Measurements from ENCODE around the gene XRCC4. TPM values are rescaled to one million over a fixed set of nuclear protein-coding genes. Genes with fewer than 3 reads are reported as not detected.

XRCC4 gene
- polyA plus RNA-seq, 1 of the 3 experiments (the other 2 are of a cell fraction): 1.8 TPM

DNA sequence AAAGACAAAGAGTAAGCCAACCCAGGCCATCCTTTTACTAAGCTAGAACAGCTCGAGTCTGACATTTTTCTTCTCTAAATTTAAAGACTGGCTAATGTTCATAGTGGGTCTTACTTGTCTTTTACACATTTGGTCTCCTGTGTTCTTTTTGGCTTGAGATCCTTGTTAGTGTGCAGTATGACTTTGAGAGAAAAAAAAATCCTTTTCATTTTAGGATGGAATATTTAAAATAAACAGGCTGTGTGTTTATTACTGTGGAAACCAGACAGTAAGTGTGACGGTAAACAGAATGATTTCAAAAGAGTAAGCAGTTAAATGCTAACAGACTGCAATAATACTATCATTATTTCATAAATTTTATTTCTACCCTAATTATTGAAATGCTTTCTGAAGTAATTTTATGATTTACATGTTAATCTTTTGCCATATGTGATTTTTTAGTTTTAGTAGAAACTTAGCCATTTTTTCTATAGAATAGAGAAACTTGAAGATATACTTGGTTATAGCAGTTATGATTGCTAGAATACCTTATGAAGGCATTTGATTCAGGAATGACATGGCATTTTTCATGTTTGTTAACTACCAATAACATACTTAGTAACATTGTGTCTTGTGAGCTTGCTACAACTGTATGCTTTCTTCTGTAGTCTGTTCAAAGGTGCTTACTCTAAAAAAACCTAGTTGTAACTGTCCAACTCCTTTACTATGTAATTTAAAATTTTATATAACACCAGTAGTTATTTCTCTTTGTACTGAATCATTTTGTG, 92.4 kb downstream of the XRCC4 start:
- CTCF ChIA-PET: interaction anchor here (0.6 to 1.8 kb wide), 3 partner anchors 12 to 127 kb away, joined by 3 to 5 read pairs (median 3); no protein-coding TSS in a partner anchor
- Histone ChIP-seq H3K27me3 (ENCODE audit: insufficient read depth) (no peaks in the 10 kb centered on the region), H4K20me1 (ENCODE audit: insufficient read depth) (no peaks in the 10 kb centered on the region), H3K27ac (ENCODE audit: low read depth in 2 of 2, low read length in 1 of 2) (no peak overlapping the region), H3K36me3 (replicated peaks in 1 of 2; ENCODE audit: control insufficient read depth in 1 of 2, insufficient read depth in 2 of 2, low read length in 1 of 2) (no peaks in the 10 kb centered on the region), H3K9ac (no peak overlapping the region), H2AFZ (ENCODE audit: low read depth) (no peak overlapping the region), H3K4me2 (no peak overlapping the region), H3K79me2 (ENCODE audit: insufficient read depth) (no peaks in the 10 kb centered on the region), H3K9me3 (no peaks in the 10 kb centered on the region), H3F3A (replicated peaks; ENCODE audit: insufficient read depth) (no peaks in the 10 kb centered on the region), H3K4me3 (ENCODE audit: low read depth in 2 of 2, low read length in 1 of 2) (no peak overlapping the region), H3K4me1 (ENCODE audit: control insufficient read depth in 1 of 2, insufficient read depth in 2 of 2, low read depth in 1 of 2, low read length in 1 of 2) (no peaks in the 10 kb centered on the region), H3K9me2 (no peaks in the 10 kb centered on the region)
- DNase-seq: no peak
- 90% methylated on average over 2 of the region's 2 CpGs for WGBS (ENCODE audit: low lambda C conversion rate)
- POLR2A ChIA-PET: no interaction called here
- no peak for TF ChIP-seq TAF1 (IDR thresholded peaks at IDR 0.05; ENCODE audit: borderline replicate concordance, low read depth, low read length)
- no peak for TF ChIP-seq GATA2 (CRISPR knock-in tag; IDR thresholded peaks at IDR 0.05)
- TF ChIP-seq, protein P1, sequence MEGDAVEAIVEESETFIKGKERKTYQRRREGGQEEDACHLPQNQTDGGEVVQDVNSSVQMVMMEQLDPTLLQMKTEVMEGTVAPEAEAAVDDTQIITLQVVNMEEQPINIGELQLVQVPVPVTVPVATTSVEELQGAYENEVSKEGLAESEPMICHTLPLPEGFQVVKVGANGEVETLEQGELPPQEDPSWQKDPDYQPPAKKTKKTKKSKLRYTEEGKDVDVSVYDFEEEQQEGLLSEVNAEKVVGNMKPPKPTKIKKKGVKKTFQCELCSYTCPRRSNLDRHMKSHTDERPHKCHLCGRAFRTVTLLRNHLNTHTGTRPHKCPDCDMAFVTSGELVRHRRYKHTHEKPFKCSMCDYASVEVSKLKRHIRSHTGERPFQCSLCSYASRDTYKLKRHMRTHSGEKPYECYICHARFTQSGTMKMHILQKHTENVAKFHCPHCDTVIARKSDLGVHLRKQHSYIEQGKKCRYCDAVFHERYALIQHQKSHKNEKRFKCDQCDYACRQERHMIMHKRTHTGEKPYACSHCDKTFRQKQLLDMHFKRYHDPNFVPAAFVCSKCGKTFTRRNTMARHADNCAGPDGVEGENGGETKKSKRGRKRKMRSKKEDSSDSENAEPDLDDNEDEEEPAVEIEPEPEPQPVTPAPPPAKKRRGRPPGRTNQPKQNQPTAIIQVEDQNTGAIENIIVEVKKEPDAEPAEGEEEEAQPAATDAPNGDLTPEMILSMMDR (IDR thresholded peaks at IDR 0.05): no peak

DNA sequence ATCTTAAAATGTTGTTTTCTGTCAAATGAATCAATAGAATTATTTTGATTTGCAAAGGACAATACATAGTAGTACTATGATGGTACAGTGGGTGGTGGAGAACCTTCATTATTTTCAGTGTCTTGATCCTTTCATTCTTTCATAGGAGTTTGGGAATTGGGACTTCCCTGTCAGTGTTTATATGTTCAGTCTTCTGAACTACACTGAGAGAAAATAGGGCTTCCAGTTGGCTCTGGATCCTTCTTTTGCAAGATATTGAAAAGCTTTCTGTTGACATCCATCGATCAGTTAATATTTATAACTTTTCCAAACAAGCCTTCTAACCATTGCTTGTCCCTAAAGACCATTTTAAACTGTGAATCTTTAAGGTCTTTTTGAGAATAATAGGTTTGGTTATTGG, 94.7 kb downstream of the XRCC4 start:
- no peak overlapping the region for H3K27ac ChIP-seq (ENCODE audit: low read depth in 2 of 2, low read length in 1 of 2)
- 100% methylated on average over 1 of the region's 1 CpG for WGBS (ENCODE audit: low lambda C conversion rate)
- no peaks in the 10 kb centered on the region for H3K9me2 ChIP-seq
- no peaks in the 10 kb centered on the region for H3K9me3 ChIP-seq
- H3K4me1 ChIP-seq (ENCODE audit: control insufficient read depth in 1 of 2, insufficient read depth in 2 of 2, low read depth in 1 of 2, low read length in 1 of 2): no peaks in the 10 kb centered on the region
- H2AFZ ChIP-seq (ENCODE audit: low read depth): no peak overlapping the region
- no peaks in the 10 kb centered on the region for H3F3A ChIP-seq (replicated peaks; ENCODE audit: insufficient read depth)
- TF ChIP-seq, protein P2, sequence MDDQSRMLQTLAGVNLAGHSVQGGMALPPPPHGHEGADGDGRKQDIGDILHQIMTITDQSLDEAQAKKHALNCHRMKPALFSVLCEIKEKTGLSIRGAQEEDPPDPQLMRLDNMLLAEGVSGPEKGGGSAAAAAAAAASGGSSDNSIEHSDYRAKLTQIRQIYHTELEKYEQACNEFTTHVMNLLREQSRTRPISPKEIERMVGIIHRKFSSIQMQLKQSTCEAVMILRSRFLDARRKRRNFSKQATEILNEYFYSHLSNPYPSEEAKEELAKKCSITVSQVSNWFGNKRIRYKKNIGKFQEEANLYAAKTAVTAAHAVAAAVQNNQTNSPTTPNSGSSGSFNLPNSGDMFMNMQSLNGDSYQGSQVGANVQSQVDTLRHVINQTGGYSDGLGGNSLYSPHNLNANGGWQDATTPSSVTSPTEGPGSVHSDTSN (IDR thresholded peaks at IDR 0.05): no peak
- no peak for TF ChIP-seq MXI1 (IDR thresholded peaks at IDR 0.05; ENCODE audit: low read depth, low read length)
- TF ChIP-seq ELF1 (IDR thresholded peaks at IDR 0.05): no peak
- H3K27me3 ChIP-seq (ENCODE audit: insufficient read depth): no peaks in the 10 kb centered on the region
- H3K36me3 ChIP-seq (replicated peaks in 1 of 2; ENCODE audit: control insufficient read depth in 1 of 2, insufficient read depth in 2 of 2, low read length in 1 of 2): no peaks in the 10 kb centered on the region
- ChIA-PET POLR2A (no interaction called here), CTCF (no interaction called here)
- H3K79me2 ChIP-seq (ENCODE audit: insufficient read depth): no peaks in the 10 kb centered on the region
- no peak for DNase-seq
- H3K4me3 ChIP-seq (ENCODE audit: low read depth in 2 of 2, low read length in 1 of 2): no peak overlapping the region
- no peak overlapping the region for H3K4me2 ChIP-seq
- no peaks in the 10 kb centered on the region for H4K20me1 ChIP-seq (ENCODE audit: insufficient read depth)
- no peak overlapping the region for H3K9ac ChIP-seq

DNA sequence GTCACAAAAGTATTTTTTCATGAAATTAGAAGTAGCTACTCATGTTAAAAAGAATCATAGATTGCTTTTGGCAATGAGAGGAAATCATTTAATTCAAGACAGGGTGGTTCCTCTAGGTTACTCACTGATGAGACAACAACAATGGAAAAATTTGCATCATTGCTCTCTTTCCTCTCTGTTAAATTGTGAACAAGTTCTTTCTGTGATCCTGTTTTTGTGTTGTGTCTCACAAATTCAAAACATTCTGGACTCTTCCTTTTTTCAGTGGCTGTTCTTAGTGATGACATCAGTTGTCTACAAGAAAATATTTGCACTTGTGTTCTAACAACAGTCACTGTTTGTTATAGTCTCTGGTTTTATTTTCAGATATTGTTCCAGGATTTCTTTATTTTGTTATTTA, 95.3 kb downstream of the XRCC4 start:
- ChIA-PET CTCF (interaction anchor here (1.0 kb wide), 1 partner anchor 24 kb away, joined by 3 read pairs; no protein-coding TSS in a partner anchor), POLR2A (no interaction called here)
- Histone ChIP-seq H3F3A (replicated peaks; ENCODE audit: insufficient read depth) (no peaks in the 10 kb centered on the region), H3K4me3 (ENCODE audit: low read depth in 2 of 2, low read length in 1 of 2) (no peak overlapping the region), H3K79me2 (ENCODE audit: insufficient read depth) (no peaks in the 10 kb centered on the region), H3K9me3 (no peaks in the 10 kb centered on the region), H3K4me1 (ENCODE audit: control insufficient read depth in 1 of 2, insufficient read depth in 2 of 2, low read depth in 1 of 2, low read length in 1 of 2) (no peaks in the 10 kb centered on the region), H3K9ac (no peak overlapping the region), H2AFZ (ENCODE audit: low read depth) (no peak overlapping the region), H4K20me1 (ENCODE audit: insufficient read depth) (no peaks in the 10 kb centered on the region), H3K36me3 (replicated peaks in 1 of 2; ENCODE audit: control insufficient read depth in 1 of 2, insufficient read depth in 2 of 2, low read length in 1 of 2) (no peaks in the 10 kb centered on the region), H3K9me2 (no peaks in the 10 kb centered on the region), H3K4me2 (no peak overlapping the region), H3K27ac (ENCODE audit: low read depth in 2 of 2, low read length in 1 of 2) (no peak overlapping the region), H3K27me3 (ENCODE audit: insufficient read depth) (no peaks in the 10 kb centered on the region)
- no peak for DNase-seq
- TF ChIP-seq POLR2AphosphoS5 (IDR thresholded peaks at IDR 0.05; ENCODE audit: low read depth, low read length) (no peak), EP300 (IDR thresholded peaks at IDR 0.05; ENCODE audit: borderline replicate concordance in 1 of 2, low read depth in 1 of 2, low read length in 1 of 2) (no peak), MEF2A (IDR thresholded peaks at IDR 0.05; ENCODE audit: borderline replicate concordance, low read depth) (no peak), SMC3 (IDR thresholded peaks at IDR 0.05; ENCODE audit: low read depth, low read length) (no peak), YY1 (IDR thresholded peaks at IDR 0.05; ENCODE audit: low read depth) (no peak), ELF1 (IDR thresholded peaks at IDR 0.05) (no peak), NRF1 (IDR thresholded peaks at IDR 0.05; ENCODE audit: low read depth, low read length) (no peak), JUND (IDR thresholded peaks at IDR 0.05) (no peak), MXI1 (IDR thresholded peaks at IDR 0.05; ENCODE audit: low read depth, low read length) (no peak), TEAD4 (IDR thresholded peaks at IDR 0.05; ENCODE audit: borderline replicate concordance, insufficient read depth) (no peak), FOXM1 (IDR thresholded peaks at IDR 0.05; ENCODE audit: low read depth) (no peak)
- TF ChIP-seq, protein P3, sequence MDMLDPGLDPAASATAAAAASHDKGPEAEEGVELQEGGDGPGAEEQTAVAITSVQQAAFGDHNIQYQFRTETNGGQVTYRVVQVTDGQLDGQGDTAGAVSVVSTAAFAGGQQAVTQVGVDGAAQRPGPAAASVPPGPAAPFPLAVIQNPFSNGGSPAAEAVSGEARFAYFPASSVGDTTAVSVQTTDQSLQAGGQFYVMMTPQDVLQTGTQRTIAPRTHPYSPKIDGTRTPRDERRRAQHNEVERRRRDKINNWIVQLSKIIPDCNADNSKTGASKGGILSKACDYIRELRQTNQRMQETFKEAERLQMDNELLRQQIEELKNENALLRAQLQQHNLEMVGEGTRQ (IDR thresholded peaks at IDR 0.05; ENCODE audit: borderline replicate concordance, low read depth, low read length): no peak
- TF ChIP-seq, protein P2 (IDR thresholded peaks at IDR 0.05): no peak
- TF ChIP-seq, protein P4, sequence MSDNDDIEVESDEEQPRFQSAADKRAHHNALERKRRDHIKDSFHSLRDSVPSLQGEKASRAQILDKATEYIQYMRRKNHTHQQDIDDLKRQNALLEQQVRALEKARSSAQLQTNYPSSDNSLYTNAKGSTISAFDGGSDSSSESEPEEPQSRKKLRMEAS (IDR thresholded peaks at IDR 0.05; ENCODE audit: low read depth): no peak
